Karpas-422 (cell line): ENCODE results near the gene TMSB4X. TPM values are rescaled to one million over a fixed set of nuclear protein-coding genes. Genes with fewer than 3 reads are reported as not detected.
"Not testable (repeated sequence)": the region's sequence is repeated elsewhere in the genome, so short reads cannot be mapped to it uniquely, and the experiment has no call there.

Source experiments
- DNase-seq: peaks from one replicate; pipeline ENCODE4 v3.0.0-alpha.2; 2015
- H2AFZ ChIP-seq: fragments of 200-600 bp; sonication (generic); 2 replicates; pipeline ENCODE4 v1.6.1; 2014; ENCODE audit warnings: antibody characterized with exemption, low read length, mixed read lengths
- H3K27ac ChIP-seq: fragments of 200-600 bp; sonication (generic); 2 replicates; pipeline ENCODE4 v1.5.1; 2014; ENCODE audit warnings: mild to moderate bottlenecking, low read length, moderate library complexity
- H3K27me3 ChIP-seq: fragments of 200-600 bp; sonication (generic); 2 replicates; pipeline ENCODE4 v1.6.1; 2014; ENCODE audit warnings: low read length, mixed read lengths
- H3K36me3 ChIP-seq: fragments of 200-600 bp; sonication (generic); 2 replicates; pipeline ENCODE4 v1.6.1; 2014; ENCODE audit warnings: low read length, mixed read lengths; ENCODE audit not compliant: insufficient read depth
- H3K4me1 ChIP-seq: fragments of 200-600 bp; sonication (generic); 2 replicates; pipeline ENCODE4 v1.6.1; 2014; ENCODE audit warnings: mild to moderate bottlenecking, low read length, mixed read lengths
- H3K4me2 ChIP-seq: fragments of 200-600 bp; sonication (generic); 2 replicates; pipeline ENCODE4 v1.6.1; 2014; ENCODE audit warnings: low read length, low read depth, mild to moderate bottlenecking; ENCODE audit not compliant: poor library complexity, severe bottlenecking
- H3K4me3 ChIP-seq: fragments of 200-600 bp; sonication (generic); 2 replicates; pipeline ENCODE4 v1.5.1; 2014; ENCODE audit warnings: mild to moderate bottlenecking, antibody characterized with exemption, low read length, mixed read lengths
- H3K79me2 ChIP-seq: fragments of 200-600 bp; sonication (generic); 2 replicates; pipeline ENCODE4 v1.6.1; 2014; ENCODE audit warnings: mild to moderate bottlenecking, low read length, mixed read lengths
- H3K9ac ChIP-seq: fragments of 200-600 bp; sonication (generic); 2 replicates; pipeline ENCODE4 v1.6.0; 2014; ENCODE audit warnings: low read length
- H3K9me2 ChIP-seq: fragments of 200-600 bp; sonication (generic), shearing (Covaris generic); replicated peaks from 2 replicates; pipeline ENCODE4 v1.6.0; 2014; ENCODE audit warnings: mild to moderate bottlenecking, low read length, moderate library complexity; ENCODE audit not compliant: insufficient read depth
- H3K9me3 ChIP-seq: fragments of 300-700, 200-600 bp; sonication (generic); 2 replicates; pipeline ENCODE4 v1.6.1; 2014; ENCODE audit warnings: low read length, mixed read lengths
- H4K20me1 ChIP-seq: fragments of 200-600 bp; sonication (generic); 2 replicates; pipeline ENCODE4 v1.6.1; 2014; ENCODE audit warnings: mild to moderate bottlenecking, antibody characterized with exemption, low read length, low read depth; ENCODE audit not compliant: insufficient read depth
- total RNA-seq: library from RNA; depleted of rRNA; stranded (reverse); fragments of >200 nt; shearing (Covaris generic); gene quantifications from 2 replicates; pipeline ENCODE4 v1.2.3, GENCODE V29; 2014; ENCODE audit warnings: low replicate concordance

The TMSB4X gene
- total RNA-seq, 1 experiment from 2014 or later = 3,856 TPM

- not testable (repeated sequence) for H3K4me3 ChIP-seq
These were observed 30.5 kb upstream of the TMSB4X start for GRCh38 chrX:12944452-12944851.

GRCh38 chrX:12945494-12945893, 29.4 kb upstream of the TMSB4X start:
- Histone ChIP-seq H3K79me2 (no peaks in the 10 kb centered on the region), H3K27me3 (no peaks in the 10 kb centered on the region), H3K36me3 (no peaks in the 10 kb centered on the region), H2AFZ (no peak overlapping the region), H3K9ac (no peak overlapping the region), H3K9me2 (no peaks in the 10 kb centered on the region), H3K4me2 (no peak overlapping the region), H4K20me1 (no peaks in the 10 kb centered on the region), H3K4me3 (no peak overlapping the region), H3K9me3 (no peaks in the 10 kb centered on the region), H3K27ac (no peak overlapping the region), H3K4me1 (peaks cover 37% of the 10 kb centered on the region)
- DNase-seq = no peak

More at GRCh38 chrX:12944452-12944851, 30.5 kb upstream of the TMSB4X start:
- not testable (repeated sequence) for H3K9me2 ChIP-seq, H3K27ac ChIP-seq, H4K20me1 ChIP-seq, H3K4me2 ChIP-seq, H3K79me2 ChIP-seq, H3K27me3 ChIP-seq, H2AFZ ChIP-seq, H3K9ac ChIP-seq, DNase-seq, H3K36me3 ChIP-seq, H3K9me3 ChIP-seq
- peaks cover 26% of the 10 kb centered on the region for H3K4me1 ChIP-seq

GRCh38 chrX:12946406-12946805, 28.5 kb upstream of the TMSB4X start:
- Histone ChIP-seq H3K9me3 (no peaks in the 10 kb centered on the region), H3K9me2 (no peaks in the 10 kb centered on the region), H2AFZ (no peak overlapping the region), H3K4me3 (no peak overlapping the region), H3K36me3 (no peaks in the 10 kb centered on the region), H3K27me3 (no peaks in the 10 kb centered on the region), H3K4me1 (peaks cover 46% of the 10 kb centered on the region), H3K79me2 (no peaks in the 10 kb centered on the region), H4K20me1 (no peaks in the 10 kb centered on the region), H3K9ac (no peak overlapping the region), H3K27ac (no peak overlapping the region), H3K4me2 (no peak overlapping the region)
- DNase-seq = no peak

GRCh38 chrX:12946838-12947544, 27.9 kb upstream of the TMSB4X start:
- no peak overlapping the region for H3K4me2 ChIP-seq
- peak; percentile 94 for DNase-seq
- no peak overlapping the region for H3K4me3 ChIP-seq
- no peaks in the 10 kb centered on the region for H3K27me3 ChIP-seq
- H4K20me1 ChIP-seq = no peaks in the 10 kb centered on the region
- H3K9me3 ChIP-seq = no peaks in the 10 kb centered on the region
- H3K4me1 ChIP-seq = peaks cover 51% of the 10 kb centered on the region
- no peaks in the 10 kb centered on the region for H3K36me3 ChIP-seq
- no peak overlapping the region for H3K9ac ChIP-seq
- H3K79me2 ChIP-seq = no peaks in the 10 kb centered on the region
- H3K9me2 ChIP-seq = no peaks in the 10 kb centered on the region
- no peak overlapping the region for H2AFZ ChIP-seq
- peak overlapping the region; percentile 26 for H3K27ac ChIP-seq

- Histone ChIP-seq H3K27ac (peak overlapping the region; percentile 26), H3K4me3 (no peak overlapping the region), H3K36me3 (no peaks in the 10 kb centered on the region), H3K4me2 (no peak overlapping the region), H3K9ac (no peak overlapping the region), H4K20me1 (no peaks in the 10 kb centered on the region), H3K9me2 (no peaks in the 10 kb centered on the region), H3K79me2 (no peaks in the 10 kb centered on the region), H3K9me3 (no peaks in the 10 kb centered on the region), H3K4me1 (peaks cover 51% of the 10 kb centered on the region), H2AFZ (peak overlapping the region; percentile 46; the same call in 1 of the 2 replicates), H3K27me3 (no peaks in the 10 kb centered on the region)
- DNase-seq = no peak
These were observed 27.2 kb upstream of the TMSB4X start for GRCh38 chrX:12947545-12948235.

GRCh38 chrX:12948495-12948894, 26.4 kb upstream of the TMSB4X start:
- peak overlapping the region; percentile 86 for H3K27ac ChIP-seq
- no peaks in the 10 kb centered on the region for H3K9me2 ChIP-seq
- H3K9me3 ChIP-seq = no peaks in the 10 kb centered on the region
- H3K79me2 ChIP-seq = no peaks in the 10 kb centered on the region
- H3K9ac ChIP-seq = no peak overlapping the region
- no peak for DNase-seq
- H3K27me3 ChIP-seq = no peaks in the 10 kb centered on the region
- H3K4me2 ChIP-seq = peak overlapping the region; percentile 64
- peaks cover 51% of the 10 kb centered on the region for H3K4me1 ChIP-seq
- 0 out of 2 replicates have a peak overlapping the region, but pooled peaks have one; percentile 46 for H2AFZ ChIP-seq
- H4K20me1 ChIP-seq = no peaks in the 10 kb centered on the region
- H3K36me3 ChIP-seq = no peaks in the 10 kb centered on the region
- no peak overlapping the region for H3K4me3 ChIP-seq

GRCh38 chrX:12949205-12949926, 25.5 kb upstream of the TMSB4X start:
- H3K4me1 ChIP-seq = peaks cover 51% of the 10 kb centered on the region
- peak overlapping the region; percentile 62 for H3K9ac ChIP-seq
- H3K27ac ChIP-seq = peak overlapping the region; percentile 86
- no peaks in the 10 kb centered on the region for H3K27me3 ChIP-seq
- H3K9me3 ChIP-seq = no peaks in the 10 kb centered on the region
- no peaks in the 10 kb centered on the region for H4K20me1 ChIP-seq
- no peaks in the 10 kb centered on the region for H3K79me2 ChIP-seq
- H3K36me3 ChIP-seq = no peaks in the 10 kb centered on the region
- peak overlapping the region; percentile 32; the same call in 1 of the 2 replicates for H2AFZ ChIP-seq
- H3K4me2 ChIP-seq = peak overlapping the region; percentile 64
- peak; percentile 77 for DNase-seq
- peak overlapping the region; percentile 22; the same call in 1 of the 2 replicates for H3K4me3 ChIP-seq
- no peaks in the 10 kb centered on the region for H3K9me2 ChIP-seq
